BLaER1 treated with 17β-estradiol and CSF1 and Interleukin-3, amounts not matched to agents 10 nM and 100 nM (cell line): ENCODE data around the gene KCNJ1.

ENCODE experiments used
- H3K27ac ChIP-seq, 11 experiments: shearing (Covaris generic); formaldehyde crosslinking; 2 replicates each; pipeline ENCODE4 v1.8.1; 2022
- H3K27me3 ChIP-seq, 11 experiments: shearing (Covaris generic); formaldehyde crosslinking; 2 replicates each; pipeline ENCODE4 v1.8.1; 2022
- H3K36me3 ChIP-seq, 11 experiments: shearing (Covaris generic); formaldehyde crosslinking; 2 replicates each; pipeline ENCODE4 v1.8.1; 2022
- H3K4me1 ChIP-seq, 10 experiments: shearing (Covaris generic); formaldehyde crosslinking; 2 replicates each; pipeline ENCODE4 v1.8.1; 2022
- H3K4me2 ChIP-seq, 11 experiments: shearing (Covaris generic); formaldehyde crosslinking; 2 replicates each; pipeline ENCODE4 v1.8.1; 2022
- H3K4me3 ChIP-seq, 10 experiments: shearing (Covaris generic); formaldehyde crosslinking; 2 replicates each; pipeline ENCODE4 v1.8.1; 2022
- H3K9ac ChIP-seq, 11 experiments: shearing (Covaris generic); formaldehyde crosslinking; 2 replicates each; pipeline ENCODE4 v1.8.1; 2022
- H3K9me3 ChIP-seq, 11 experiments: shearing (Covaris generic); formaldehyde crosslinking; replicated peaks in 1 of 11; 2 replicates each; pipeline ENCODE4 v1.8.1; 2022
- H4K20me1 ChIP-seq, 11 experiments: shearing (Covaris generic); formaldehyde crosslinking; 2 replicates each; pipeline ENCODE4 v1.8.1; 2022
- Cebpa-rat ChIP-seq, 11 experiments: shearing (Covaris generic); IDR thresholded peaks; 2 replicates each; pipeline ENCODE4 v1.8.1; 2022

KCNJ1 gene

DNA sequence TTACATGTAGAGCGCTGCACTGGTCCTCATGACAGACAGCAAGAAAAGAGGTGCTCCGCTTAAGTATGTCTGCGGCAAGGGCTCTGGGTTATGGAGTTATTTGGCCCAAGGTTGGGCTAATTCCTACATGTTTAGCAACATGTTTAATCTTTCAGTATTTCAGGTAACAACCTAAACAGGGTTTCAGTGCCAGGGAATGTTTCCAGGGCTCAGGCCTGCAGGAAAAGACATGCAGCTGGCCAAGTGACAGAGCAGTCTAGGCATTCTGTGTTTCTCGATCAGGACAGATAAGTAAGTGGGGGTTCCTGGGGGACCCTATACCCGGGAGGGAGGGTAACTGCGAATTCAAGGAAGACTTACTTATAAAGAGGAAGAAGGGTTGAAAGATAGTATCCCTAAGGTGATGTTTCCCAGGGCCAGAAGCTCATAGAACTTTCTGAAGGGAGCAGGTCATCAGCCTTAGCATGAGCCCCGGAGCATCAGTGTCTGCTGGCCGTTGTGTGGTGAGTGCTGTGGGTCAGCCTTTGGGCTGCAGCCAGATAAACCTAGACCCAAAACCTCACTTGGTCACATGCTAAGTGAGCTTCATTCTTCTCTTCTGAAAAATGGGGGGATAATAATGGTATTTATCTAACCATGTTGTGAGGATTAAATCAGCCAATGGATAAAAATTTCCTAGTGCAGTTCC is 42.5 kb upstream of the KCNJ1 start:
- no peak for TF ChIP-seq Cebpa-rat (IDR thresholded peaks at IDR 0.05)
- peak overlapping the region in 10 of 11 experiments; percentile 63 to 97 (median 92); a peak in 18 of 22 replicates for H3K4me2 ChIP-seq

DNA sequence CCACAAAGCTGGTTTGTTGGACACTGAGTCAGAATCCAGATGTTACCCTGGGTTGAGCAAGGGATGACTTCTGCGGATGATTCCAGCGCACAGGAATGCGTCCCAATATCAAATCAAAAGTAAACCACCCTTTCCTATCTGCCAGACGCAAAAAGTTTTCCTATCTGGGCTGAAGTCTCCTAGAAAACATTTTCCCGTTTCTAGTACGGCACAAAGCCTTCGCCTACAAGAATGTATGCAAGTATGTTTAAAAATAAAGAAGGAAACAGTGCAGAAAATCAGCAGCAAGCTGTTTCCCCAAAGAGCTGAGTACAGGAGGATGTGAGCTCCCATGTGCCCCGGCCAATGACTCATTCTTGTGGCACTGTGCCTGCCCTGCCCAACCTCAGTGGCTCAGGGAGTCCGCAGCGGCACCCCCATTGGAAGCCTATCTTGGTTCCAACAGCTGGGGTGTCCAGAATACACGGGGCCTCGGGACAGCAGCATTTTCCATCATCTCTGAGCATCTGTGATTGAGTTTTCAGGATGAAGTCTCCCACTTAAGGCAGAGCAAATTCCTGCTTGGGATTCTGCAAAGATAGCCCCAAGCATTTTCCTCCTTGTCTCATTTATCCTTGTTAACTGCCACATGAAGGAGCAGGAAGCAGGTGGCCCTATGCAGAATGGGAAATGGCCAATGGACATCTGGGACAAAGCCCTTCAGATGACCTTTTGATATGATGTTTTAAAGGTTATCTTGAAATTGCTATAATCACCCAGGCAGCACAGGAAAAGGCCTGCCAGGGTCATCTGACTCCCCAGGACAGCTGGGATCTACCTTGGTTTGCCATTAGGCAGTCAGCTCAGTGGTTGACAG is 41.5 kb upstream of the KCNJ1 start:
- peak overlapping the region; percentile 63 to 97 (median 92) for H3K4me2 ChIP-seq
- no peaks in the 10 kb centered on the region for H3K27me3 ChIP-seq
- peaks cover 50 to 59% (median 54%) of the 10 kb centered on the region in 10 experiments for H3K4me1 ChIP-seq
- H3K36me3 ChIP-seq = no peaks in the 10 kb centered on the region
- H3K27ac ChIP-seq = peak overlapping the region in 8 of 11 experiments; percentile 21 to 90 (median 48); a peak in 9 of 22 replicates
- TF ChIP-seq Cebpa-rat (IDR thresholded peaks at IDR 0.05) = no peak
- H3K9me3 ChIP-seq = peaks cover 0 to 8% (median 0%) of the 10 kb centered on the region in 11 experiments; a peak in 1 of 22 replicates
- peak overlapping the region in 2 of 10 experiments; percentile 12 to 47; a peak in 3 of 20 replicates for H3K4me3 ChIP-seq
- H3K9ac ChIP-seq = peak overlapping the region in 6 of 11 experiments; percentile 15 to 56 (median 42); a peak in 6 of 22 replicates
- no peaks in the 10 kb centered on the region for H4K20me1 ChIP-seq

More for the DNA sequence above, 42.5 kb upstream of the KCNJ1 start:
- Histone ChIP-seq H4K20me1 (no peaks in the 10 kb centered on the region), H3K36me3 (no peaks in the 10 kb centered on the region), H3K9me3 (peaks cover 0 to 8% (median 0%) of the 10 kb centered on the region in 11 experiments; a peak in 1 of 22 replicates), H3K4me1 (peaks cover 40 to 49% (median 44%) of the 10 kb centered on the region in 10 experiments), H3K4me3 (no peak overlapping the region), H3K27me3 (no peaks in the 10 kb centered on the region), H3K9ac (no peak overlapping the region), H3K27ac (no peak overlapping the region; a peak in 1 of 22 replicates)

DNA sequence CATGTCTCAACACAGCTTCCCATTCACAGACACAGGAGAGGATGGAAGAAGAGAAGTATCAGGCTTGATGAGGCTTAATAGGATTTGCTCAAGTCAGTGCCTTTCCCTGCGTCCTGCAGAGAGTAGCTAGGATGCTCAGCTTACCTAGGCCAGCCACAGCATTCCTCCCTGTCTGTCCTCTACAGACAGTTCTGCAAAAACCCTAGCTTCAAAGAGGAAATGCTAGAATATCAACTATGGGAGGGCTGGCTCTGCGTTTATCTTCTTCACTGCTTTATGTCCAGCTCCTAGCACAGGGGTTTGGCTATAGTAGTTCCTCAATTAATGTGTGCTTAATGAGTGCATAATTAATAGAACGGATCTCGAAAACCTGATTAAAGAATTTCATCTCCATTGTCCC is 40.5 kb upstream of the KCNJ1 start:
- no peak overlapping the region; a peak in 1 of 20 replicates for H3K4me3 ChIP-seq
- no peak for TF ChIP-seq Cebpa-rat (IDR thresholded peaks at IDR 0.05)
- peaks cover 57 to 67% (median 63%) of the 10 kb centered on the region in 10 experiments for H3K4me1 ChIP-seq
- peaks cover 0 to 8% (median 0%) of the 10 kb centered on the region in 11 experiments; a peak in 1 of 22 replicates for H3K9me3 ChIP-seq
- peak overlapping the region in 2 of 11 experiments; percentile 40 to 77; a peak in 1 of 22 replicates for H3K9ac ChIP-seq
- H4K20me1 ChIP-seq = no peaks in the 10 kb centered on the region
- peak overlapping the region in 3 of 11 experiments; percentile 67 to 90 (median 80); a peak in 3 of 22 replicates for H3K27ac ChIP-seq
- peak overlapping the region; percentile 63 to 97 (median 92); a peak in 21 of 22 replicates for H3K4me2 ChIP-seq
- peaks cover 0 to 4% (median 0%) of the 10 kb centered on the region in 11 experiments; a peak in 2 of 22 replicates for H3K27me3 ChIP-seq
- no peaks in the 10 kb centered on the region for H3K36me3 ChIP-seq

DNA sequence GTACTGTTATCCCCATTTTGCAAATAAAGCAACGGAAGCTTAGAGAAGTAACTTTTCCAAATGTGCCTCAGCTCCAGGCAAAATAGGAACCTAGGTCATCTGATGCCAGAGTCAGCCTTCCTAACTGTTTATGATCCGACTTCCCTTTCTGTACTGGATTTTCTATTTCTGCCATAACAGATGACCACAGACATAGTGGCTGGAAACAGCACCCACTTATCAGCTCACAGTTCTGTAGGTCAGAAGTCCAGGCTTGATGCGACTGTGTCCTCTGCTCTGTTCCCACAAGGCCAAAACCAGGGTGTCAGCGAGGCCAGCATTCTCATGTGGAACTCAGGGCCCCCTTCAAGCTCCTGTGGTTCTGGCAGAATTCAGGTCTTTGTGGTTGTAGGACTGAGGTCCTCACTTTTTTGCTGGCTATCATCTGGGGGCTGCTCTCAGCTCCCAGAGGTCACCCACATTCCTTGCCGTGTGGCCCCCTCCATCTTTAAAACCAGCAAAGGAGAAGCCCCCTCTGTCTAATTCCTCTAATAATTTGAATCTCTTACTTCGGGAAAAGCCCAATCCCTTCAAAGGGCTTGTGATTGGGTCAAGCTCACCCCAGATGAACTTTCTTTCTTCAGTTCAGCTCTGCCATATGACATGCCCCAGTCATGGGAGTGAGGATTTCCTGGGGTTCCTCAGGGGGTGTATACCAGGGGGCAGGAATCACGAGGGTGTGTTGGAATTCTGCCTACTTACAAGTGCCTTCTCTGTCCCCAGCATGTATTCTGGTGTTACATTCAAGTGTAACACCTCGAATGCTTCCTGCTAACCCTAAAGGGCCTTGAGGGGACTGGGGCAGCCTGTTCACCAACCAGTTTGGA is 39.3 kb upstream of the KCNJ1 start:
- Histone ChIP-seq H3K9me3 (peaks cover 0 to 4% (median 0%) of the 10 kb centered on the region in 11 experiments; a peak in 1 of 22 replicates), H3K4me1 (peaks cover 59 to 74% (median 66%) of the 10 kb centered on the region in 10 experiments), H3K4me2 (peak overlapping the region; percentile 86 to 97 (median 92)), H3K4me3 (peak overlapping the region; percentile 45 to 69 (median 58); a peak in 16 of 20 replicates), H3K27me3 (peaks cover 0 to 4% (median 0%) of the 10 kb centered on the region in 11 experiments; a peak in 2 of 22 replicates), H4K20me1 (peaks cover 0 to 6% (median 0%) of the 10 kb centered on the region in 11 experiments; a peak in 1 of 22 replicates), H3K9ac (peak overlapping the region in 8 of 11 experiments; percentile 8 to 77 (median 50); a peak in 10 of 22 replicates), H3K27ac (peak overlapping the region in 7 of 11 experiments; percentile 8 to 90 (median 47); a peak in 10 of 22 replicates), H3K36me3 (peaks cover 0 to 8% (median 0%) of the 10 kb centered on the region in 11 experiments; a peak in 1 of 22 replicates)
- TF ChIP-seq Cebpa-rat (IDR thresholded peaks at IDR 0.05) = no peak

DNA sequence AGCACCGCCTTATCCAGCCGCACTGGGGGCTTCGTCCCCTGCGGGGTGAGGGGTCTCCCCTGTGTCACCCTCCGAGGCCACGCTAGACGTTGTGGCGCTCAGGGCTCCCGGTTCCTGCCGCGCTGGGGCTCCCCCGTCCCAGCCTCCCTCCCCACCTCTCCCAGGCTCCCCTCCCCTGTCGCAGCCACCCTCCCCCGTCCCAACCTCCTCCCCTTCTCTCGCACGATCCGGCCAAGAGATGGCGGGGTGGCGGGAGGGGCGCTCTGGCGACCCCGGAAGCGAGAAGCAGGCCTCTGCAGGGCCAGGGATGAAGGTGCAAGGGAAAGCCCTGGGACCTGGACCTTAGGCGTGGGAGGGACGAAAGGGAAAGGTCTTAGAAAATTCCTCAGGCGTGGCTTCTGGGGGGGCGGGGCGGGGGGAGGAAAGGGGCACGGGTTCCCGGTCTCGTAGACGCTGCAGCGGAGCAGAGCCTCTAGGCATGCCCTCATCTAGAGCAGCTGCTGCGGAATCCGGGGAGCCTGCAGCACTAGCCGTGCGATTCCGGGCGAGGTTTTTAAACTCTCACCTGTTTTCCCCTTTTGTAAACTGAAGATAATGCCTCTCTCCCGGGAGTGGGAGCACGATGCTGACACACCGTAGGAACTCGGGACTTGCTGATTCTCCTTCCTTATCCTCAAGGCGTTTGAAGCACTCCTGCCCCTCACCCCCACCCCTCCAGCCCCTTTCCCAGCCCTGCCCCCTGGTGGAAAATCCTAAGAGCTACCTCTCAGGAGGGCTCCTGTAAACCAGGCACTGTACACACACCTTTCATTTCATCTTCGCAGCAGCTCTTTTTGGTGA is 38.5 kb upstream of the KCNJ1 start:
- peak overlapping the region; percentile 45 to 69 (median 58) for H3K4me3 ChIP-seq
- H3K9me3 ChIP-seq = no peaks in the 10 kb centered on the region
- peaks cover 0 to 6% (median 0%) of the 10 kb centered on the region in 11 experiments; a peak in 1 of 22 replicates for H4K20me1 ChIP-seq
- peak overlapping the region; percentile 48 to 77 (median 68); a peak in 21 of 22 replicates for H3K9ac ChIP-seq
- peaks cover 0 to 4% (median 0%) of the 10 kb centered on the region in 11 experiments; a peak in 3 of 22 replicates for H3K27me3 ChIP-seq
- no peak for TF ChIP-seq Cebpa-rat (IDR thresholded peaks at IDR 0.05)
- peaks cover 0 to 11% (median 0%) of the 10 kb centered on the region in 11 experiments; a peak in 1 of 22 replicates for H3K36me3 ChIP-seq
- H3K4me1 ChIP-seq = peaks cover 59 to 74% (median 68%) of the 10 kb centered on the region in 10 experiments
- H3K4me2 ChIP-seq = peak overlapping the region; percentile 86 to 97 (median 92)
- peak overlapping the region; percentile 38 to 90 (median 66); a peak in 17 of 22 replicates for H3K27ac ChIP-seq

DNA sequence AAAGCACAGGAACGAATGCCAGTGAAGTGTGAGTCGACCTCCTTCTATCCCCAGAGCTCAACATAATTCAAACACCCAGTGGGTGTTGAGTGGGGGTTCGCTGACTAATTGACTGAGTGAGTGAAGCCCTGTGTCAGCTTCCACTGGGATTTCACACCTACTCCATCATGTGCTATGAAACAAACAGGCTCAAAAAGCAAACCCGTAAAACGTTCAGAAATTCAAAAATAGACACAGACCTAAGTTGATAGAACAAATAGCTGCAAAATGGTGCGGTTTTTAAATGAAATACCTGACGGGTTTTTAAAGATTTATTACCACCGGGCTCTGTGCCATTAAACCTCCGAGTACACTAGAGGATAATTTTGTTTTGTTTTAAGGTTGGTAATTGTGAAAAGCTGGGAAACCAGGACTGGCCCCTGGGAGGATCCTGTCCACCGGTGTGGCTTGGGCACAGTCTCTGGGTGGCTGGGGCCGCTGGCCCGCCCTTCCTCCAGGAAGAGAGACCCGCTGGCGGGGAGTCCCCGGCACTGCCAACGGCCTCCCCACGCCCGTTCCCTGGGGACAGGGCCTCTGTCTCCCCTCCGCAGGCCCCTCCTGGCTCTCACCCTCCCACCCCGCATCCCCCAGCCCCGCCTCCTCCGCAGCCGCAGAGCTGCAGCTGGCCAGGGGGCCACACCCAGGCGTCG is 37.7 kb upstream of the KCNJ1 start:
- H3K4me1 ChIP-seq = peaks cover 59 to 73% (median 67%) of the 10 kb centered on the region in 10 experiments
- H4K20me1 ChIP-seq = peaks cover 0 to 6% (median 0%) of the 10 kb centered on the region in 11 experiments; a peak in 1 of 22 replicates
- H3K27me3 ChIP-seq = peaks cover 0 to 4% (median 0%) of the 10 kb centered on the region in 11 experiments; a peak in 3 of 22 replicates
- H3K4me3 ChIP-seq = peak overlapping the region; percentile 45 to 69 (median 58)
- H3K4me2 ChIP-seq = peak overlapping the region; percentile 86 to 97 (median 92)
- no peak for TF ChIP-seq Cebpa-rat (IDR thresholded peaks at IDR 0.05)
- peak overlapping the region in 10 of 11 experiments; percentile 38 to 90 (median 66); a peak in 18 of 22 replicates for H3K27ac ChIP-seq
- H3K9ac ChIP-seq = peak overlapping the region; percentile 48 to 77 (median 68); a peak in 20 of 22 replicates
- no peaks in the 10 kb centered on the region for H3K9me3 ChIP-seq
- H3K36me3 ChIP-seq = peaks cover 0 to 11% (median 0%) of the 10 kb centered on the region in 11 experiments; a peak in 1 of 22 replicates
